HG03575 (cell line): ENCODE results near the gene OPCML.

ENCODE experiments used
- ATAC-seq: cut with Tn5 transposase; IDR thresholded peaks from one replicate; pipeline ENCODE4 v1.9.1; 2021; ENCODE audit not compliant: unreplicated experiment, insufficient number of reproducible peaks, low FRiP score; ENCODE audit errors: extremely low read depth

OPCML gene

GRCh38 chr11:132914600-132914999 lies 617.7 kb downstream of the OPCML start:
- no peak for ATAC-seq

- ATAC-seq, result no peak
Measured at GRCh38 chr11:132913886-132914285, 618.4 kb downstream of the OPCML start.

- no peak for ATAC-seq
Measured at GRCh38 chr11:132913295-132913694, 619.0 kb downstream of the OPCML start.

GRCh38 chr11:132911186-132911585 lies 621.1 kb downstream of the OPCML start:
- no peak for ATAC-seq

- no peak for ATAC-seq
Measured at GRCh38 chr11:132910011-132910760, 622.1 kb downstream of the OPCML start.

GRCh38 chr11:132909021-132909606 lies 623.2 kb downstream of the OPCML start:
- ATAC-seq, result no peak

GRCh38 chr11:132908414-132908810 lies 623.9 kb downstream of the OPCML start:
- no peak for ATAC-seq

- no peak for ATAC-seq
Measured at GRCh38 chr11:132907651-132908413, 624.5 kb downstream of the OPCML start.

- no peak for ATAC-seq
Measured at GRCh38 chr11:132904607-132905006, 627.7 kb downstream of the OPCML start.

GRCh38 chr11:132904091-132904490 lies 628.2 kb downstream of the OPCML start:
- ATAC-seq, result no peak

- ATAC-seq, result no peak
Measured at GRCh38 chr11:132901638-132902471, 630.4 kb downstream of the OPCML start.

- ATAC-seq, result no peak
Measured at GRCh38 chr11:132898676-132899075, 633.6 kb downstream of the OPCML start.

- ATAC-seq, result no peak
Measured at GRCh38 chr11:132898021-132898420, 634.3 kb downstream of the OPCML start.

GRCh38 chr11:132895340-132895739 lies 637.0 kb downstream of the OPCML start:
- no peak for ATAC-seq

- no peak for ATAC-seq
Measured at GRCh38 chr11:132894606-132895005, 637.7 kb downstream of the OPCML start.

- ATAC-seq, result no peak
Measured at GRCh38 chr11:132892876-132893275, 639.4 kb downstream of the OPCML start.

- no peak for ATAC-seq
Measured at GRCh38 chr11:132888226-132888625, 644.1 kb downstream of the OPCML start.

- ATAC-seq, result no peak
Measured at GRCh38 chr11:132886335-132886734, 646.0 kb downstream of the OPCML start.

- no peak for ATAC-seq
Measured at GRCh38 chr11:132883241-132883640, 649.1 kb downstream of the OPCML start.
